HG03571 (cell line): ENCODE results near the gene COL25A1.

Source experiments
- ATAC-seq: cut with Tn5 transposase; IDR thresholded peaks from one replicate; pipeline ENCODE4 v1.9.1; 2021; ENCODE audit not compliant: unreplicated experiment

COL25A1 gene

DNA sequence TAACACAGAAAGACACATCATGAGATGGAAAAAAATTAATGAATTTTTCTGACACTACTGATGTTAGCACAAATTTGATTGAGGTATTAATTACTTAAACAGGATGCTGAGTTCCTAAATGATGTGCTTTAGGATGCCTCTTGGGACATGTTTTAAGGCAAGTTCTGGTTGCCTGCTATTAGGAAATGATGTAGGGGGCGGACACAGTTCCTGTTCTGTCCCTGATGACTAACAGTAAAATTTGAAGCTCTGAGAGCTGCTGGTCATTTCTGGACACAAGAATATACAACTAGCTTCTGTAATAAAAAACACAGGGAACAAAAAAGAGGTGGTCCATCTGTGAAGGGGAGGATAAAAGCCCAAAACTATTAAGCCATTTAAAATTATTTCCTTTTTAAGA is 376.4 kb downstream of the COL25A1 start:
- ATAC-seq = no peak

DNA sequence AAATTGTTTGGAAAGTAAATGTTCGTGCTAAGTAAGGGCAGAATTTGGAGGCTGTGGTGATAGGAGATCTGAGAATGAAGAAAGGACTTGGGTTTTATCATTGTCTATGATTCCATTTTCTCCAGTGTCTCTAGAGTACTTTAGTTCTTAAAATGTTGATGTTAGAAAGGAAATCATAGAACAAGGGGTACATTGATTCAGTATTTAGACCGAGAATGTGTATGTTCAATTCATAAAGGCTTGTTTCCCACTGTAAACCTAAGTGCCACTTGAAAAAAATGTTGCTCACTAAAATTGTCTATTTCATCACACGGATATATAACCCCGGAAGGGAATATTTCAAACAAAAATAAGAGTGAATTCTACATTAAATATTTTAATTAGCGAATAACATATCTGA is 380.3 kb downstream of the COL25A1 start:
- ATAC-seq = no peak

DNA sequence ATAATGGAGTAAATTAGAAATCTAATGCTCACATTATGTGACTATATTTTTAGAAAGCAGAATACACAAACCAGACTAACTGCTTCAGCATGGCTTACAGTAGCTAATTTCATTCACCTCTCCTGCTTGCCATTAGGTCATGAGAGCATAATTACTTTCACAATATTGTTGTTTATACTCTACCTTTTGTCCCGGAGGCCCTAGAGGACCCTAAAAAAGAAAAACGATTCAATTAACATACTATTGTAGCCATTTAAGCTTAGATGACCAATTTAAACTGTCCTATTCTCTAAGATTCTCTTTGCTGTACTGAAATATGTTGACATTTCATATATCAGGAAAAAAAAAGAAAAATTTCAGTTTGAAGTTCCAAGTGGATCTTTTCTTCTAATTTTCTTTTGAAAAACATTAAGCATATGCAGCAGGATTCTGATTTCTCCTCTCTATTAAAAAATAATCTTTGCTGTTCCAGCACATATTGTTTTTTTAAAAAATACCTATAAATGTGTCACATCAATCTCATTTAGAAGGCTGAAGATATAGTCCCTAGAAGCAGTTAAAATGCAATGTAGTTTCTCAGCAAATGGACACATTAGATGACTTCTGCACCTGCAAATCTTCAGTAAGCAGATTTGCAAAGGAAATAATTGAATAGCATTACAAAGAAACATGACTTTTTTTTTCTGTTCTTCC is 381.9 kb downstream of the COL25A1 start:
- ATAC-seq = no peak

DNA sequence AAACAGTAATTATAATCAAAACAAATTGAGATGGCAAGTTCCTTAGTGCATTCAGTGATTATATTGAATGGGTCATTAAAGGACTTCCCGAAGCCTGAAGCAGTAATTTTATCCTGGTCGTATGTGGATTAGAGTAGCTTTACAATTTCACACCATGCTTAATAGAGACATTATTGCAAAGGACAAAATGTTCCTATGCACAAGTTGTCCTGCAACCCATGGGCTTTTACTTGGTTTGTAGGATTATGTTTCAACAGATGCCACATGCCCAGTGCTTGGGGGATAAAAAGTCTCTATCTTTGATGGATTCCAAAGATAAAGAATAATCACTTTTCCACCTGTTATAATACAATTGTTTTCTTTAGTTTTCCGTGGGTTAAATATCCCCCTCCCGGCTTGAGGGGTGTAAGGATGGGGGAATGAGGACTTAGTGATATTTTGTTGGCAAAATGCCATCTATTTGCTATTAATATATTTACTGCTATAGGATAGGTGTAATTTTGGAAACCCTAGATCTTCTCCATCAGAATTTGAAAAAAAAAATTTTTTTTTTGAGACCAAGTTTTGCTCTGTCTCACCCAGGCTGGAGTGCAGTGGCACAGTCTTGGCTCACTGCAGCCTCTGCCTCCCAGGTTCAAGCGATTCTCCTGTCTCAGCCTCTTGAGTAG is 383.1 kb downstream of the COL25A1 start:
- no peak for ATAC-seq

DNA sequence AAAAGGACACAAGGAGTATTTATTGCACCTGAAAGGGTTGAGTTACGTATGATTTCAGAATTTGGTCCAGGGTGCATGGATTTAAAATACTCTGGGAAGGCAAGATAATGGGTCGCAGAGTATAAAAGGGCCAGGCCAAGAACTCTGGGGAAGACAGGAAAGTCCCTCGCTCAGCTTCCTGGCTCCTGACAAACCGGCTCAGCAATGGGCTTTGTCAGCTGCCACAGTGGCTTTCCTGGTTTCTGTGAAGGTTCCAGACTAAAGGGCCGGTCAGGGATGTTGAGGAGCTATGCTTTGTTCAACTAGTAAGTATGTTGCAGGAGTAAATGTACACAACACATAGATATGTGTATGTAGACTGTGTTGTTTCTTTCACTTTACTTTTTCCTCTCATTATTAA is 385.2 kb downstream of the COL25A1 start:
- no peak for ATAC-seq

DNA sequence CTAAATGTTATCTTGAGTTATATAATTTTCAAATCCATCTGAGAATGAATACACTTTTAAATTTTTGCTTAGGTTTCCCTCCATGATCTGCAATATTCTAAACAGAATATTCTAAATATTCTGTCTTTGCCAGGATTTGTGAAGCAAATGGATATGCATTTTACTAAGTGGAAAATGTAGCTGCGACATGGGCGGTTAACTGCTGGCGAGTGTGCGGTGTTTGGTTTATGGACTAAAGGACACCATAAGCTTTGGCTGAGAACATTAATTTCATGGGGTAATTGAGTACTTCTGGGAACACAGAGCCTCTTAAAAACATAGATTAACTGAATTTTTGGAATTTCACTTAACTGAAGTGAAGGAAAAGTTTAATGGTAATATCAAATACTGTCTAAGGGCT is 385.8 kb downstream of the COL25A1 start:
- ATAC-seq = no peak

DNA sequence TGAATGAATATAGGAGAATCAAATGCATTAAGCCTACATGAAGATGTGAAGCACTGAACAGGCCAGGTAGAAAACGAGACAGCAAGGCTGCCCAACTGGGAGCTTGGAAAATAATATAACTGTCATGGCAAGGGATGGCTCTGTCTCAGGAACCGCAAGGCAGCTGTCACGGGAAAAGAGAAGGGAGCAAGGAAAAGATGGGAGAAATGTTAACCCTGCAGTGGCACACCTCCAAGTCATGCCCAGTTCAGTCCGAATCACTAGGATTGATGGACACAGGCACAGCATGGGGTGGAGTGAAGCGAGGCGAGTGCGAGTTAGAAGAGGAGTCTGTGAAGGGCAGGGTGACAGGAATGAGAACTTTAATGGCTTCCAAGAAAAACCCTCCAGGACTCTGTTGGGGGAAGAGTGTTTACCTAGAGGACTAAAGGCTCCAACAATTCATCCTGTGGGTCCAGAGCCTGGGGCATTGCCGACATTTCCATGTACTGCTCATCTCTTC is 395.5 kb downstream of the COL25A1 start:
- ATAC-seq = no peak

DNA sequence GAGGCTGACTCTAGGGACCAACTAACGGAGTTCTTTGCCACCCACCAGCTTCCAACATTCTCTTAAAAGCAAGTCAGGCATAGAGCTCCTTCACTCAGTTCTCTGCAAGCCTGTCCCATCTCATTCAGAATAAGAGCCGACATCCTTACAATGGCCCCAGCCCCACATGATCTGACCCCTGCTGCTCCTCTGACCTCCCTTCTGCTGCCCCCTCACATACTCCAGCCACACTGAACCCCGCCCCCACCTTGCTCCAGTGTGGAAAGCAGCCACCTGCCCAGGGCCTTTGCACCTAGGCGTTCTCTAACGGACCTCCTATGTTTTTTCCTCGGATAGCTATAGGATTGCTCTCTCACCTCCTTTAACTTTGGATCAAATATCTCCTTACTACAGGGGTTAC is 396.5 kb downstream of the COL25A1 start:
- no peak for ATAC-seq

DNA sequence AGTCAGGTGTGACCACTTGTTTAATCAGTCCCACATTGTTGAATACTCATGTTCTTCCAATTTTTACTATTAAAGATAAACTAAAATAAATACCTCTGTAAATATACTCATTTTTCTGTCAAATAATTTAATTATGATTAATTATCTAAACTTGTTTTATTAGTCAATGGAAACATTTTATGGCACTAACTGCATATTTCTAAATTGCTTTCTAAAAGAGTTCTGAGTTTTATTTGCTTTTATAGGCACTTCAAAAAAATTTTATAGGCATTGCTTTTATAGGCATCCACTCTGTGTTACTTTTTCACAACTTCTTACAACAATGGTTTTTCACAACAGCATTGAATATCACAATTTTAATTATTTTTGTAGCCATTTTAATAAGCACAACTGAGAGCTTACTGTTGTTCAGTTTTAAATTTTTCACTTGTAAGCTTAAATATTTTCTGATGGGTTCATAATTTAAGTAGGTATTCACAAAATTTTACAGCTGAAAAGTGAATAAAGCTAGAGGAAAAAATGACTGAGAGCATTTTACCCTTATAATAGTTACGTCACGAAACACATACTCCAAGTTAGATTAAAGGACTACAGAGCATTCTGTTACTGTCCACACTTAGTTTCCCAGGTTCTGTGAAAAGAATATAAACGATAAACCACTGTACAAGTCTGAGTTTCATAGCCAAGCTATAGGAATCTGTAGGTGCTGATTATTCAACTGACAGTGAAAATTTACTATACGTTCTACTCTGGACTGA is 398.8 kb downstream of the COL25A1 start:
- ATAC-seq = no peak

DNA sequence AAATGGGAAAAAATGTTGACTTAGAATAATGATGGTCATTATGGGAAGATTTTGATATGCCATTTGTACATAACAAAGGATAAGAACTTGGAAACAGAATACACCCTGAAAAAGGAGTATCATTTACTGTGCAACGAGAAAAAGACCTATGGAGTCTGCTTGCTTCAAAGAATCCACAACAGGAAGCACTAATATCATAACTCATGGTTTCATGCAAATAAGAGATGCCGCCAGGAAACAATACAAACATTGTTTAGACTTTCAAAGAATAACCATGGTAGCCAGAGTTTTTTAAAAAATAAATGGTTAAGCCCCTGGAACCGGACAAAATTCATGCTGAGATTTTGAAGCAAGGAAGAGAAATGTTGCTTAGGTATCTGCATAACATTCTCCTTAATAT is 399.7 kb downstream of the COL25A1 start:
- ATAC-seq = peak; percentile 78

DNA sequence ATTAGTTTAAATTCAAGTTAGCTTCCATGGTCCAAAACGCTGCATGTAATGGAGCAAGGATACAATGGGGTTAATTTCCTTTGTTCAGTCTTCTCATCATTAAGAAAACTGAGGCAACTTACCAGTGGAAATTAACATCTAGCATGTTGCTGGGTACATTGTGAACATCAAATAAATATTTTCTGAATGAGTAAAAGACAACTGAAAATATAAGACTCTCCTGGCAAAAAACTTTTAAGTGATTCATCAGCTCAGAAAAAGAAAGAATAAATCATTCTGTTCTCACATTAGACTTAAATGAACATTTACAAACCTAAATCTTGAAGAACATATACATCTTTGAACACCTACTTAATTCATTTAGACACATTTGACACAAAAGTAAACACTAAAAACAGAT is 401.2 kb downstream of the COL25A1 start:
- ATAC-seq = no peak

DNA sequence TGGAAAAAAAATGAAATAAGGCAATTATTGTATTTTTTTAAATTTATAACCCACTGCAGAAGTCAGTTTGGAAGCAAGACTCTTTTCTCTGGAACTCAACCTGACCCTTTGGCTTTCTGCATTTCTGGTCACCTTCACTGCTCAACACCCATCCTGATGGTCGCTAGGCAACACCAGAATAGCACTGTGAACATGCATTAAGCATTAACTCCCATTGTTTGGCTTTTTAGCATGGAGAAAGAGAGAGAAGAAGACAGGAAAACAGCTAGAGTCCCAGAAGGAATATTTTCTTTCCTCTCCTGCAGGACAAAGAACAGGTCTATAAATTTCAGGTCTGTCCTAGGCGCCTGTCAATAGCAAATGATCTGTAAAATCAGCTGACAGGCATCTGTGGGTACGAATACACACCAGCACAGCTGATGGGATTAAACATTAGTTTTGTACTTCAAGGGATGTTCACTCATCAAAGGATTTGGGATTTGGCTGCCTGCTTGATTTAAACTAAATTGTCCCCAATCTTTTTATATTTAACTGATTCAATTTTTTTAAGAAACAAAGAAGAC is 402.4 kb downstream of the COL25A1 start:
- ATAC-seq = no peak

DNA sequence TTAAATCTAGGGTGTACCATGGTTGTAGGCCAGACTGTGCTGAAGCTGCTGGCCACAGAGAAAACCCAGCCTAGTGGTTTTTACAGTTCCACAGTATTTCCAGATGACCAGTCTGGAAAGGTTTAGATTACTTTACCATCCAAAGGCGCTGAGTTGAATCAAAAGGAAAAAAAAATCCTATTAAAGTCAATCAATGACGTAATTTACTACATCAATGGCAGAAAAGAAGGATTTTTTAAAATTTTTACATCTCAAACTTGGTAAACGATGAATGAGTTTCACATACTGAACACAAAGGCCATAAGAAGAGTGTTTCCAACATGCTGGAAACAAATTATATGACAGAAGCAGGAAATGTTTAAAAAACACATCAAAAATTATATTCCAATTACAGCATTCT is 409.0 kb downstream of the COL25A1 start:
- ATAC-seq = no peak

DNA sequence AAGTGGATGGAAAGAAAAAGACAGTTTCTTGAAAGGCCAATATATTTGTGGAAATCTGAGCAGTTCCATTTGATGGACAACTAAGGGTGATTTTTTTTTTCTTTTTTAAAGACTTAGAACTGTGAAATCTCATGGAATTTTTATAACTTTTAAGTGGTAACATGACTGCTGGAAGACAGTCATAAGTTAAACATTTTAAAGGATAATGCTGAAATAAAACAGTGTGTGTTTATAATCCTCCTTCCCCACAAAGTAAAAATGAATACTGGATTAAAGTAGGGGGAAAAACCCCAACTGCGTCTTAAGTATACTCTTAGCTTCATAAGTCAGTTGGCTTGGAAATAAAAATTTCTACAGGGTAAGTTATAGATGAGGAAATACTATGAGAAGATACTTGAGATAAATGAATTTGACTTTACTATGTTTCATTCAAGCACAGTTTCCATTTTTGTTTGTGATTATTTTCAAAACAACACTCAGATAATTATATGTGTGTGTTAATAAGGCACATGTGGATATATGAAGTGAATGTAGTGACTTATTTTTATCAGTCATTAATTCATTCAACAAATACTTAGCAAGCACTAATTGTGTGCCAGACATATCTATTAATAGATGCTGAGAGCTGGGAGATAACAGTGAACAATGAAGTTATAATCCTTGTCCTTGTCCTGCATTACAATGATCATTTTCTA is 410.4 kb downstream of the COL25A1 start:
- ATAC-seq = no peak

DNA sequence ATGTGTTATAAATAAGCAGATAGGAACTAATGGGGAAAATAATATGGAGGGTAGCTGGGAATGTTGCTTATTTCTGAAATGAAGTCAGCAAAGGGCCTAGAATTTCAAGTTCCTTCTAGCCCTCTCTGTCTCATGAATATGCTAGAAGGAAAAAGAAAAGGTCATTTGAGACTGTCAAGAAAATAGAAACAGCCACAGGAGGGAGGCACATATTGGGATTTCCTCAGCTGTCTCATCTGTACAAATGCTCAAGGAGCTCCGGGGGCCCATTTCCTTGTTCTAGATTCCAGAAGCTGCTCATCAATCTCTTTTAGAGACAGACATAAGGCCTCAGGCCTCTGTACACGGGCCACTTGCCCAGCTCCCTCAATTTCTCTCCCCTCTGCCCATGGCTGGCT is 412.0 kb downstream of the COL25A1 start:
- no peak for ATAC-seq

DNA sequence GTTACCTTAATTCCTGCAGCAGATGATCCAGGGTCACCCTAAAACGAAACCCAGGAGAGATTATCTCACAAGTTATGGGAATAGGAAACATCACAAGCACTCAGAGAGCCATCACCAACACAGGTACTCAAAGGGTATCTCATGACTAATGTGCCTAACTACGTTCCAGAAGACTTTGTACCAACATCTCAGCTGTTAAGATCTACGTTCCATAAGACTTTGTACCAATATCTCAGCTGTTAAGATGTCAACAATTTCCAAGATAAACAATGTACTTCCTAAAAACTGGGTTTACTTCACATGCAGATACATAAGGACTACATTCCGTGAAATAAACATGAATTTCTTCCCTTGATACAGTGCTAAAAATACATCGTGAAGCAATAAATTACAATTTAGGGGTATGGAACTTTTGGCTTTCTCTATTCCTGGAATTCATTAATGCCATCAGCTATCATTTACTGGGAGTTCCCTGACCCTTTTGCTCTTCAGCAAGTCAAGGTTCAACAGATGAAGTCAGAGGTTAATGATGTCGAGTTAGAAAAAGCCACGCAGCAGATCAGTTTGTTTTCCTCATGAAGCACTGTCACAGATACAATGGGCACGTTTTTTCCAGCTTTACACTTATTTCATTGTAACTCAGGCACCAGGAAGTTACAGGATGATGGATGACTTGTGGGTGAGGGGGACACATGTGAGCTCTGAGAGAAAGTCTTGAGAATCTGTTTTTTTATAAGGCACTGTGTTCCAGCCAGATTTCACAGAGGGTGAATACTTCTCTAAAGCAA is 412.6 kb downstream of the COL25A1 start:
- ATAC-seq = no peak

DNA sequence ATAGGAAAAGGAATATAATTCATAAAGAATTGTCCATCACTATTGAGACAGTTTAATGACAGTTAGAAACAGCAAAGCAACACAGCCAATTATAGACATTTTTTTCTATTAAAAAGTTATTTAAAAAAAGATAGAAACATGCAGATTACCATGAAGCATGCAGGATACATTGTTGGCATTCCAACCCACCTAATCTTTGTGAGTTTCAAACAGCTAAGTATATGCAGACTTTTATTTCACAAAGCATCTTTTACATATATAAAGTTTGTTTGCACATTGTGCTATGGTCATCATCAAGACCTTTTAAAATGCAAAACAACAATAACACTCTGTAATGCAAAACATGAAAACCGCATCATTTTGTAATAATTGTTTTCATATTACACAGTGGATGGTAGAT is 413.7 kb downstream of the COL25A1 start:
- ATAC-seq = no peak

DNA sequence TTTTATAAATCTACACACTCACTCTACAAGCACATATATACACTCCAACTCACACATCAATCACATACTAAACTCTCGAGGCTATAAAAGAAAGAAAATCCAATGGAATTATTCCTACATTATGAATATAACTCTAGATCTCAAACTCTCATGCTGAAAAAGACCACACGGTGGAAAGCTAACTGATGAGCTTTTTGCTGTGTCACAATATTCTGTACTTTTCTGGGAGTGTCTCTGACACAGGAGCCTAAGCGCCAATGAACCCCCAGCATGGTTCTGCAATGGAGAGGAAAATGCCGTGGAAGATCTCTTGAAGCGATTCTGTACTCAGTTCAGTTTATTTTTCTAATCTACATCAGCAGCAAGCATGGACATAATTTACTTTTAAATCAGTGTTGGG is 415.4 kb downstream of the COL25A1 start:
- ATAC-seq = no peak

DNA sequence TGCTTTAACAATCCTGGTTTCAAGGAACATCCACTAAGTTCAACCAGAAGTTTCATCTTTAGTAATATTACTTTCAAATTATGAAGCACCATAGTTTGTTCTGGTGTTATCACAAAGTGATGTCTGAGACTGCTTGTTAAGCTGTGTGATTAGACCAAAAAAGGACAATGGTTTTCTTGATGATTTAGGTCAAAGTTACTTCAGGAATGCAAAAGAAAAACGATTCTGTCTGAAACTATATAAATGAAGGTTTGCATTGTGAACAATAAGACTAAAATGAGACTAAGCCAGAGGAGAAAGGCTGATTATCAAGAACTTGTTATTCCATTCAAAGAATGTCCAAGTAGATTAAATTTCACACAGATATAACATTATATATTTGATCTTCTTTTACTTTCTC is 417.2 kb downstream of the COL25A1 start:
- ATAC-seq = no peak

DNA sequence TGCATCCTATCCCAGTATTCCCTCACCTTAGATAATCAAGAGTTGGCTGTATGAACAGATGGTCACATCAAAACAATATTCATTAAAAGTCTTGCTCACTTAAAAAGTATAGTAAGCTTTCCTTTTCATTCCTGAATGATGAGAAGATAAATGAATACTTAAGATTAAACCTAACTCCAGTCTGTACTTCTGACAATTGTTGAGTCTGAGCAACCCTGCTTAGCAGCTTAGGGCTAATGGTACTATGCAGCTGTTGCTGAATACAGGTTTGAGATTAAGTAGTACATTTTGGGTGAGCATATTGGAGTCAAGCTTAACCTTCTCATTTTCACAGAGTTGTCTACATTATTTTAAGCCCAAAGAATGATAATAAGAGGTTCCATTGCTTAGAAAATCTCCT is 417.9 kb downstream of the COL25A1 start:
- ATAC-seq = no peak
